Peyer's patch (tissue), 4 donors: ENCODE measurements around the gene NHLH2.

ENCODE experiments used
- POLR2A ChIP-seq, 2 donors: fragments of 450-650 bp; IDR thresholded peaks; one replicate each; pipeline ENCODE4 v1.5.1; 2017; ENCODE audit warnings: antibody characterized with exemption in 2 of 2, mild to moderate bottlenecking in 2 of 2, moderate library complexity in 2 of 2
- TF ChIP-seq, protein P1 (sequence below), 6 experiments: fragments of 450-650 bp in 4 of 6; fragments of 200-600 bp in 2 of 6; sonication (generic) in 1 of 6; IDR thresholded peaks; one replicate each; pipeline ENCODE4 v1.5.1; 2017 to 2019; ENCODE audit warnings: antibody characterized with exemption in 6 of 6, mild to moderate bottlenecking in 3 of 6, moderate library complexity in 1 of 6

- TF ChIP-seq, protein P1, sequence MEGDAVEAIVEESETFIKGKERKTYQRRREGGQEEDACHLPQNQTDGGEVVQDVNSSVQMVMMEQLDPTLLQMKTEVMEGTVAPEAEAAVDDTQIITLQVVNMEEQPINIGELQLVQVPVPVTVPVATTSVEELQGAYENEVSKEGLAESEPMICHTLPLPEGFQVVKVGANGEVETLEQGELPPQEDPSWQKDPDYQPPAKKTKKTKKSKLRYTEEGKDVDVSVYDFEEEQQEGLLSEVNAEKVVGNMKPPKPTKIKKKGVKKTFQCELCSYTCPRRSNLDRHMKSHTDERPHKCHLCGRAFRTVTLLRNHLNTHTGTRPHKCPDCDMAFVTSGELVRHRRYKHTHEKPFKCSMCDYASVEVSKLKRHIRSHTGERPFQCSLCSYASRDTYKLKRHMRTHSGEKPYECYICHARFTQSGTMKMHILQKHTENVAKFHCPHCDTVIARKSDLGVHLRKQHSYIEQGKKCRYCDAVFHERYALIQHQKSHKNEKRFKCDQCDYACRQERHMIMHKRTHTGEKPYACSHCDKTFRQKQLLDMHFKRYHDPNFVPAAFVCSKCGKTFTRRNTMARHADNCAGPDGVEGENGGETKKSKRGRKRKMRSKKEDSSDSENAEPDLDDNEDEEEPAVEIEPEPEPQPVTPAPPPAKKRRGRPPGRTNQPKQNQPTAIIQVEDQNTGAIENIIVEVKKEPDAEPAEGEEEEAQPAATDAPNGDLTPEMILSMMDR (IDR thresholded peaks at IDR 0.05) = no peak
- no peak for TF ChIP-seq POLR2A (IDR thresholded peaks at IDR 0.05)
Measured at GRCh38 chr1:115826628-115827027, 14.3 kb downstream of the NHLH2 start.
